B cell (primary cell): ENCODE results near the gene C1QTNF12. TPM values are rescaled to one million over a fixed set of nuclear protein-coding genes. Genes with fewer than 3 reads are reported as not detected.

ENCODE experiments used
- ATAC-seq: fragments of 200-7000 bp; cut with Tn5 transposase; one replicate; pipeline ENCODE4 v1.10.0; 2021; ENCODE audit warnings: low read depth, mild to moderate bottlenecking, moderate number of reproducible peaks, moderate library complexity
- CTCF ChIA-PET: fragments of 350-600 bp; sonication (Branson Sonifier 250); formaldehyde crosslinking; loops from one replicate; lab custom pipeline; 2021; ENCODE audit warnings: antibody characterized with exemption, inconsistent platforms; lab: Charles Lee
- POLR2A ChIA-PET: fragments of 350-600 bp; sonication (Branson Sonifier 250); formaldehyde crosslinking; loops from one replicate; lab custom pipeline; 2021; ENCODE audit warnings: antibody characterized with exemption; lab: Charles Lee
- DNase-seq: peaks from one replicate; pipeline ENCODE4 v3.0.0; 2013
- H2AFZ ChIP-seq: 2 replicates; pipeline ENCODE4 v1.6.1; 2012; ENCODE audit warnings: mild to moderate bottlenecking, low read depth, low read length; ENCODE audit not compliant: insufficient read depth, poor library complexity, severe bottlenecking
- H3K27ac ChIP-seq, 2 donors: 1 replicate in 1 of 2; 2 replicates in 1 of 2; pipeline ENCODE4 v1.5.1; 2012 to 2013; ENCODE audit warnings: low read length in 2 of 2, mild to moderate bottlenecking in 2 of 2, moderate library complexity in 1 of 2
- H3K27me3 ChIP-seq, 4 experiments: fragments of 200-600 bp in 1 of 4; sonication (generic) in 1 of 4; replicated peaks in 1 of 4; 1 replicate in 2 of 4; 2 replicates in 2 of 4; pipeline versions ENCODE4 v1.6.1 to v1.7.0; 2013 to 2016; ENCODE audit warnings: low read length in 3 of 4, mild to moderate bottlenecking in 2 of 4, mixed read lengths in 1 of 4, moderate library complexity in 1 of 4; ENCODE audit not compliant: insufficient read depth in 4 of 4, control insufficient read depth in 3 of 4; ENCODE audit errors: control extremely low read depth in 1 of 4
- H3K36me3 ChIP-seq, 2 experiments: replicated peaks in 1 of 2; 1 replicate in 1 of 2; 2 replicates in 1 of 2; pipeline versions ENCODE4 v1.6.1 to v1.7.1; 2013; ENCODE audit warnings: low read length in 1 of 2; ENCODE audit not compliant: insufficient read depth in 2 of 2, control insufficient read depth in 1 of 2; ENCODE audit errors: control extremely low read depth in 1 of 2, extremely low read depth in 1 of 2
- H3K4me1 ChIP-seq, 2 donors: fragments of 200-600 bp in 1 of 2; sonication (generic) in 1 of 2; 1 replicate in 1 of 2; 2 replicates in 1 of 2; pipeline versions ENCODE4 v1.5.1 to v1.6.1; 2013 to 2017; ENCODE audit warnings: low read length in 2 of 2; ENCODE audit not compliant: control insufficient read depth in 2 of 2, insufficient read depth in 2 of 2
- H3K4me2 ChIP-seq: replicated peaks from 2 replicates; pipeline ENCODE3; 2012; ENCODE audit warnings: mild to moderate bottlenecking, low read depth, low read length; ENCODE audit not compliant: poor library complexity, severe bottlenecking
- H3K4me3 ChIP-seq, 5 experiments: fragments of 200-600 bp in 1 of 5; sonication (generic) in 1 of 5; 1 replicate in 3 of 5; 2 replicates in 2 of 5; pipeline versions ENCODE4 v1.5.1 to v1.7.0; 2011 to 2016; ENCODE audit warnings: low read length in 4 of 5, mild to moderate bottlenecking in 4 of 5, low read depth in 2 of 5, control low read depth in 1 of 5, moderate library complexity in 1 of 5; ENCODE audit not compliant: insufficient read depth in 1 of 5; ENCODE audit errors: control extremely low read depth in 1 of 5, extremely low read depth in 1 of 5
- H3K79me2 ChIP-seq: fragments of 200-600 bp; sonication (generic); one replicate; pipeline ENCODE4 v1.6.0; 2016; ENCODE audit warnings: low read length; ENCODE audit not compliant: control insufficient read depth, insufficient read depth
- H3K9ac ChIP-seq: fragments of 200-600 bp; sonication (generic); 2 replicates; pipeline ENCODE4 v1.6.1; 2017; ENCODE audit warnings: mild to moderate bottlenecking, low read length, moderate library complexity
- H3K9me3 ChIP-seq, 3 donors: one replicate each; pipeline versions ENCODE4 v1.6.1 to v1.7.1; 2013; ENCODE audit warnings: low read length in 2 of 3; ENCODE audit not compliant: control insufficient read depth in 2 of 3, insufficient read depth in 1 of 3; ENCODE audit errors: control extremely low read depth in 1 of 3
- H4K20me1 ChIP-seq: 2 replicates; pipeline ENCODE4 v1.6.0; 2012; ENCODE audit warnings: mild to moderate bottlenecking, low read length; ENCODE audit not compliant: insufficient read depth, control insufficient read depth, poor library complexity, severe bottlenecking
- H3K27ac Mint-ChIP-seq: one replicate; pipeline ENCODE4 v1.8.0; 2021; ENCODE audit warnings: mixed read lengths
- H3K27me3 Mint-ChIP-seq: one replicate; pipeline ENCODE4 v1.8.0; 2021; ENCODE audit warnings: mixed read lengths
- H3K4me1 Mint-ChIP-seq: one replicate; pipeline ENCODE4 v1.8.0; 2021; ENCODE audit warnings: mixed read lengths
- H3K4me3 Mint-ChIP-seq: one replicate; pipeline ENCODE4 v1.8.0; 2021; ENCODE audit warnings: mixed read lengths
- H3K9me3 Mint-ChIP-seq: one replicate; pipeline ENCODE4 v1.8.0; 2022; ENCODE audit warnings: mixed read lengths; ENCODE audit not compliant: insufficient read depth
- CTCF ChIP-seq: fragments of 200-600 bp; IDR thresholded peaks from one replicate; pipeline ENCODE4 v1.8.0; 2022; ENCODE audit warnings: antibody characterized with exemption, mild to moderate bottlenecking
- EZH2 ChIP-seq: IDR thresholded peaks from 2 replicates; pipeline ENCODE4 v1.6.1; 2012; ENCODE audit warnings: borderline replicate concordance, low read depth, mild to moderate bottlenecking, moderate library complexity, low read length; ENCODE audit not compliant: insufficient read depth, poor library complexity, severe bottlenecking
- WGBS: methylation state at CpG from one replicate; pipeline ENCODE4 v1.1.5; 2013; ENCODE audit warnings: missing lambda C conversion rate; ENCODE audit not compliant: insufficient coverage; 5-methylcytosine and 5-hydroxymethylcytosine counted together
- intact Hi-C: fragments of 100-400 bp; cut with micrococcal nuclease; formaldehyde crosslinking; loops from one replicate; pipeline ENCODE4 v1.10.0; 2022
- polyA plus RNA-seq: library from polyadenylated mRNA; depleted of rRNA; stranded (reverse); fragments of >200 nt; gene quantifications from 2 replicates; pipeline ENCODE4 v1.2.3, GENCODE V29; 2012
- total RNA-seq, 2 donors: library from RNA; stranded (reverse); fragments of 120-200 nt in 1 of 2; gene quantifications; 1 replicate in 1 of 2; 2 replicates in 1 of 2; pipeline versions ENCODE4 v1.2.3 to v1.2.4, GENCODE V29; 2013 to 2022

C1QTNF12 gene
- total and polyA plus RNA-seq, 2 donors (not counting 1 experiment from before 2014, with no cell fraction given), result 1.2 to 3.2 TPM

DNA sequence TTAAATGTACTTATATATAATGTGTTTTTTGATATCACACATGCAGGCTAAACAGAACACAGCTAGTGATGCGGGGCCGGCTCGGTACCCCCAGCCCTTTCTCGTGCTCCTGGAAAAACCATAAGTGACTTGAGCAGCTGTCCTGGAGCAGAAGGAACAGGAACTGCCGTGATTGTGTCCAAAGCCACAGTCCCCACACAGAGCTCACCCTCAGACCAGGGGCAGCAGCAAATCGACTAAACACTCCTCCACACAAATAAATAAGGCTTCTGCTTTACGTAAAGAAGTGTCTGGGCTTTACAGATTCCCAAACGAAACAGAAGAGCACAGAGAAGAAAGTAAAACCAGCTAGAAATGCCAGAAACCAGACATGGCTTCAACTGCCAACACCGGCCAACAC lies 17.5 kb upstream of the C1QTNF12 start:
- TF ChIP-seq CTCF (no peak), EZH2 (no peak)
- no peak overlapping the region for H3K9ac ChIP-seq
- peaks cover 85% of the 10 kb centered on the region for H4K20me1 ChIP-seq
- H2AFZ ChIP-seq, result no peak overlapping the region
- Mint-ChIP-seq H3K9me3 (no peaks in the 10 kb centered on the region), H3K27ac (no peak overlapping the region), H3K4me1 (peaks cover 19% of the 10 kb centered on the region), H3K4me3 (no peak overlapping the region), H3K27me3 (no peaks in the 10 kb centered on the region)
- H3K27me3 ChIP-seq, result no peaks in the 10 kb centered on the region
- ATAC-seq (no peak), DNase-seq (no peak)
- peaks cover 0 to 4% of the 10 kb centered on the region in 2 donors for H3K4me1 ChIP-seq
- ChIA-PET POLR2A (no interaction called here), CTCF (interaction anchor here (4.5 kb wide), 1 partner anchor 142 kb away, joined by 26 read pairs; no protein-coding TSS in a partner anchor)
- H3K36me3 ChIP-seq, result peaks cover 0 to 64% of the 10 kb centered on the region in 2 experiments
- no peak overlapping the region for H3K4me2 ChIP-seq
- no peak overlapping the region for H3K27ac ChIP-seq
- H3K9me3 ChIP-seq, result no peaks in the 10 kb centered on the region
- H3K4me3 ChIP-seq, result no peak overlapping the region
- 94% methylated on average over 9 of the region's 9 CpGs for WGBS
- H3K79me2 ChIP-seq, result peaks cover 65% of the 10 kb centered on the region
- intact Hi-C loops, result no loop called here

GRCh38 chr1:1262758-1263157 lies 16.2 kb upstream of the C1QTNF12 start:
- Mint-ChIP-seq H3K27ac (no peak overlapping the region), H3K4me3 (no peak overlapping the region), H3K4me1 (peaks cover 16% of the 10 kb centered on the region), H3K9me3 (no peaks in the 10 kb centered on the region), H3K27me3 (no peaks in the 10 kb centered on the region)
- no peak overlapping the region for H3K4me3 ChIP-seq
- no peaks in the 10 kb centered on the region for H3K27me3 ChIP-seq
- CTCF ChIA-PET, result interaction anchor here (4.5 kb wide), 1 partner anchor 141 kb away, joined by 26 read pairs; no protein-coding TSS in a partner anchor
- H3K4me1 ChIP-seq, result peaks cover 0 to 4% of the 10 kb centered on the region in 2 donors
- peaks cover 62% of the 10 kb centered on the region for H3K79me2 ChIP-seq
- no peak for ATAC-seq
- H3K9ac ChIP-seq, result no peak overlapping the region
- H2AFZ ChIP-seq, result no peak overlapping the region
- POLR2A ChIA-PET, result no interaction called here
- intact Hi-C loops, result no loop called here
- peaks cover 81% of the 10 kb centered on the region for H4K20me1 ChIP-seq
- no peak overlapping the region for H3K27ac ChIP-seq
- peaks cover 0 to 59% of the 10 kb centered on the region in 2 experiments for H3K36me3 ChIP-seq
- no peak for DNase-seq
- no peaks in the 10 kb centered on the region for H3K9me3 ChIP-seq
- 95% methylated on average over 8 of the region's 8 CpGs for WGBS
- no peak for TF ChIP-seq EZH2
- TF ChIP-seq CTCF, result no peak
- H3K4me2 ChIP-seq, result no peak overlapping the region
